Superior temporal gyrus (tissue), 1 donor: Measurements from ENCODE around the gene KLF15.
"Not testable (repeated sequence)": the region's sequence is repeated elsewhere in the genome, so short reads cannot be mapped to it uniquely, and the experiment has no call there.

Experiments used
- DNase-seq: peaks from one replicate; pipeline ENCODE4 v3.0.0-alpha.2; 2016; ENCODE audit errors: extremely low spot score

KLF15 gene

DNA sequence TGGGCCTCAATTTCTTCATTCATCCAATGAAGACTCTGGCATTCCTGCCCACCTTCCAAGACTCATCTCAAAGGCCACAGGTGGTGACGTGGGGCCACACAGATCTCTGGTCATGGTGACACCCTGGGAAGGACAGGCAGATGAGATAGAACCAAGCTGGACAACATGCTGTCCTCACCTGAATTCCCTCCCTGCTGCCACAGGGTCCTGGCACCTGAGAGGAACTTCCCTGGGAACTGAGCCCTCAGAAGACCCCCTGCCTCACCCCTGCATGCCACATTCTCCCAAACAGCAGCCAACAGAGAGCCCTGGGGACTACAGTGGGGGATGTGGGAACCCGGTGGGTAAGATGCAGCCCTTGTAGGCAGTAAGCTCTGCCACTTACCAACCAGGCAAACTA, 10.7 kb downstream of the KLF15 start:
- DNase-seq, result no peak

DNA sequence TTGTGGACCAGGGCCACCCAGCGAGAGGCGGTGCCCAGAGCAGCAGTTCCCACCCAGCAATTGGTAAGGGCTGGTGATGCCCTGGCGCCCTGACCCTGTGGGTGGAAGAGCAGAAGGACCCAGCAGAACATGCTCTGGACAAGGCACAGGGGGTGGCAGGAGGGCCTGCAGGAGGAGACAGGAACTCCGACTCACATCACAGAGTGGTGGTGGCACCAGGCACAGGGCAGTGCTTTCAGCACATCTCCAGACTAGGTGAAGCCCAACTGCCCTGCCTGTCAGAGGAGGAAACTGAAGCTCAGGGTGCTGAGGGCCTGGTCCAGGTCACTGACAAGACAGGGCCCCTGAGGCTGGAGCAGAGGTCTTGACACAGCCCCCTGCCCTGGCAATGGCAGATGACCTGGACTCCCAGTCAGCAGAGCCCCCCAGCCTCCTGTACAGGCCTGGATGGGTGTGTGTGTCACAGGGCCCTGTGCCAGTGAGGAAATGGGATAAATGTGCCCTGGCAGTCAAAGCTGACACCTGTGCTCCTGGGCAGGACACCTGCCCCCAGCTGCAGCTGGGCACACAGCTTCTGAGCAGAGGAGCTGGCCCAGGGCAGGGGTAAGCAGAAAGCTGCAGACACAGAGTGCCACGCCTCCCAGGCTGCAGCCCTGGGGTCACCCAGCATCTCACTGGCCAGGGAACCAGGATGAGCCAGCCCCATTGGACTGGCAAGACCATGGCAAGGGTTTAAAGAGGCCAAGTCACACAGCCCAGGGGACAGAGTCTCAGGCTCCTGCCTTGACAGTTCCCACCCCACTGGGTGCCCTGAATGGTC, 11.4 kb downstream of the KLF15 start:
- DNase-seq, result no peak

- no peak for DNase-seq
Measured at GRCh38 chr3:126345231-126345630, 12.0 kb downstream of the KLF15 start.

GRCh38 chr3:126344380-126345041, 12.7 kb downstream of the KLF15 start:
- DNase-seq, result no peak

- DNase-seq, result no peak
Measured at GRCh38 chr3:126343649-126344035, 13.6 kb downstream of the KLF15 start.

DNA sequence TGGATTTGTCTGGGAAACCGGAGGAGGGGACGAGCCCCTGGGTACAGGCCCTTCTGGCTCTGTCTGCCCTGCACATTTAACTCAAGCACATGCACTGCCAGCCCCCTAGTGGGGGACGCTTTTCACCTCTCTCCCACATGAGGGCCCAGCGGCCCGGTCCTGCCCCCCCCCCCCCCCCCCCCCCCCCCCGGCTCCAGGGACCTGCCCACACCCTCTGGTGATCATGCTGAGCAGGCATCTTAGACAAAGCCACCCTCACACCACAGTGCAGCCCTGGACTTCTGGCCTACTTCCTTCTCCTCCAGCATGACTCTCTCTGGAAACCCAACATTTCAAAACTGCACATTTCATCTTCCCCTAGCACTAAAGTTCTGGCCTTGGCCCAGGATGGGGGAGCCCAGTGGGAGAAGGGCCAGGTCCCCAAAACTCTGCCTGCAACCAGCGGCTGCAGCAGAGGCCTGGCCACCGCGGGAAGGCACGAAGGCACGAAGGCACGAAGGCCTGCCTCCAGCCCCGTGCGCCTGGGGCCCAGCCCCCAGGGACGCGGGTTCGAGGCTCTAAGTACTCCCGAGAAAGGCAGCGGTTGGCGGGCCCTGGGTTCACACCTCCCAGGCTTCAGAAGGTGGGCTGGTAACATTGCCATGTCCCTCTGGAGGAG, 14.1 kb downstream of the KLF15 start:
- no peak for DNase-seq

GRCh38 chr3:126342211-126342610, 15.0 kb downstream of the KLF15 start:
- no peak for DNase-seq

GRCh38 chr3:126341755-126342150, 15.5 kb downstream of the KLF15 start:
- no peak for DNase-seq

DNA sequence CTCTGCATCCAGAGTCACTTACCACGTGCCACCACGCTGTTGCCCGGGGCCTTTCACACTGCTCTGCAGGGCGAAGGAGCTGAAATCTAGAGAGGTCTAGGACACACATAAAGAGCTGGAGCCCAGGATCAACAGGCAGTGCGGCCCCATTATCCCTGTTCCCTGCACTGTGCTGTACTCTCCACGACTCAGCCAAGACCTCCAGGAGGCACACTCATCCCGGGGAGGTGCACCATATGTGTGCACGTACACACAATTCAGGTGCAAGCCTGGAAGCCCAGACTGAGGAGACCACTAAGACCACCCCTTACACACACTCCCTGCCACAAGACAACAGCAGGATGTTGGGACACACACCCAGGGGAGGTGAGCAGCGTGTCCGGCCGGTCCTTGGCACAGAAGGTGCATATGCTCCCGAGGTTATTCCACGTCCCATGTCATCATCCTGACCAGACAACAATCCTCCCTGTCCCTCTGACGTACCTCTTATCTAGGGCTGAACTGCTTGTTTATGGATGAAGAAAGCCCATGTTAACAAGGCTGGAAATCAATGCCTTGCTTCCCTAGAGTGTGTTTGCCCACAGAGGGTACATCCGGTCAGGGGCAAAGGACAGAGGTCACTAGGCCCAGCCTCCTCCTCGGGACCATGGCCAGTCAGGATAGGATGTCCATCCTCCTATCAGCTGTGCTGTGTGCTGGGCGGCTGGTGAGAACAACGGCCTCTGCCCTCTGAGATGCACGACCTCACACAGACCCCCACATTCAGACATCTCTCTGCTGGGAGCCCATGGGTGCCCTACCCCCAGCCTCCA, 16.1 kb downstream of the KLF15 start:
- no peak for DNase-seq

DNA sequence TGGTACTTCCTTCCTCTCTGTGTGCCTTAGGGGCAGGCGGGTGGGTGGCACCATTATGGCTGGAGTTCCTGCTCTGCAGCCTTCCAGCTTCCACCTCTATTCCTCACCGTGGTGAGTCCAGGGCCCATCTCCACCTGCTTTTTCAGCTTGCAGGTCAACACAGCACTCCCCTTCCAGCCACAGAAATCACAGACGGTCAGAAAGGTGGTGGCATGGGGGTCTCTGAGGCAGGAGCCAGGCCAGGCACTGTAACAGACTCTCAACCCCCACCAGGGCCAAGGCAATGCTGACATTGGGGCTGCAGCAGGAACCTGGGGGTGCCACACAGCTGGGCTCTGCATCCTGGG, 16.6 kb downstream of the KLF15 start:
- DNase-seq, result no peak

GRCh38 chr3:126340081-126340511, 17.1 kb downstream of the KLF15 start:
- DNase-seq, result no peak

GRCh38 chr3:126339466-126339865, 17.7 kb downstream of the KLF15 start:
- DNase-seq, result no peak

DNA sequence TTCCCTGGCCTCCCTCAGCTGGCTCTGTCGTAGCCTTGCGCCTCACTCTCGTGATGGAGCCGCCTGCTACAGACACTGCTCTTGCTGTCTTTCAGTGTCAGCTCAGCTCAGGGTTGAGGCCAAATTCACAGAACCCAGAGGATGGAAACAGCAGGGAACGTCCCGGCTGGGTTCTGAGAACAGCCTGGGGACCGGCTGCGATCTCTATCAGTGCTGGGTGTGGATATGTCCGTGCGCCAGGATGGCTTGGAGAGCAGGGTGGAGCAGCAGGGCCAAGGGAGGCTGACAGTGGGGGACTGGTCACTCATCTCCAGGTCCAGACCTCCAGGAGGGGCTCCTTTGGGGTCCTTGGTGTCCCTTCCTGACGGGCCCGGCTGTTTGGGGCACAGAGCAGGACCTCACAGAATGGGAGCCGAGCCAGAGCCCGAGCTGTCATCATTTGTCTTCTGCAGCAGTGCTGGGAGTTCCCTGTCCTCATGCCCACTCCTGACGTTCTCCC, 18.4 kb downstream of the KLF15 start:
- DNase-seq, result no peak

DNA sequence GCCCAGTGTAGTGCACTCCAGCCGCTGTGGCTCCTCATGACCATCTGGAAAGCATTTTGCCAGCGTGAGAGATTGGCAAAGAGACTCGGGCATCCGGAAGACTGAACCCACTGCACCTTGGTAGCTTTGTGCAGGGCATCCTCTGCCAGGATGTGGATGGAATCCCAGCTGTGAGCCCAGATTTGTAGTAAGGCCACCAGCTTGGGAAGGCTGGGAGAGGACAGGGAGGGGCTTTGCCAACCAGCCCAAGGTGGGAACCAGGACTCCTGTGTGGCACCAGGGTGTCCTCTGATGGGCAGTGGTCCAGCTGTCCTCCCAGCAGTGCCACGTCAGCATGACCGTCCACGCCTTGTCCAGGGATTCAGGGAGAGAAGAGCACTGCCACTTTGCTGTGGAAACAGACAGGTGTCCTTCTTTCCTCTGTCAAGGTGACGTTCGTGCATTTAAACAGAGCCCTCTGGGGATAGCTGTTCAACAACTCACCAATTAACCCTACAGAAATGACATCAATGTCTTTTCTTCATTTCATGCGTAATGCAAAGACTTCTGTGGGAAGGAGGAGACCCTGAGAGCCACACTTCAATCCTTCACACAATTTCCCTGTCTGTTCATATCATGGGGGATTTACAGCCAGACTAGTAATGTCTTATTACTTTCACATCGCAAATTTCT, 19.1 kb downstream of the KLF15 start:
- DNase-seq, result no peak

GRCh38 chr3:126331812-126332336, 25.3 kb downstream of the KLF15 start:
- DNase-seq, result not testable (repeated sequence)

DNA sequence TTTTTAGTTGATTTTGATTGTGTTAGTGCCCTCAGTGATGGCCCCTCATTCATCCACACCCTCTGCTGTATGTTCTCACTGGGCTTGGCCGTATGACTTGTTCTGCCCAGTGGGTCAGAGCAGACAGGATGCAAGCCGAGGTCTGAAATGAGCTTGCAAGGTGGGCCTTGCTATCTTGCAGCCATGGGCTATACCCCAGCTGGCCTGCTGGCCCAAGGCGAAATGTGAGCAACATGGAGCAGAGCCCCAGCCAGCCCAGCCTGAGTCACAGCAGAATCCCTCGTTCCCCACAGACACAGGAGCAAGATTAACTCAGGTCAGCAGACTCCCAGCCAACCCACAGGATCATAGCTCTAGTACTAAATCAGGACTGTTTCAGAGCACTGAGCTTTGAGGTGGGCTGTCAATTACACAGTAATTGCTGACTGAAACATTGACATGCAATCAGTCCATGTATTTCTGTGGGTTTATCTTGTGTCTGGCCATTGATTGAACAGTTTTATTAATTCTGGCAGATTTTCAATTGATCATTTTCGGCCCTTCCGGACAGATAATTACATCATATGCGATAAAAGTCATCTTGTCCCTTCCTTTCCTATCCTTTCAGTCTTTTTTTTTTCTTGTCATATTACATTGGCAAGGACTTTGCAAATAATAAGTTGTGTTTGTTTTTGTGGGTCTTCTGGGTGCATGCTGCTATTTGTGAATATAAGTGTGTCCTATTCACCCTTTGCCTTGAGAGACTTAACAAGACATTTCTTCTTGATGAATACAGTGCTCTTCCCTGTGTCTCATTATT, 27.1 kb downstream of the KLF15 start:
- no peak for DNase-seq

GRCh38 chr3:126326629-126327028, 30.6 kb downstream of the KLF15 start:
- no peak for DNase-seq

- DNase-seq, result no peak
Measured at GRCh38 chr3:126322181-126322967, 34.8 kb downstream of the KLF15 start.

DNA sequence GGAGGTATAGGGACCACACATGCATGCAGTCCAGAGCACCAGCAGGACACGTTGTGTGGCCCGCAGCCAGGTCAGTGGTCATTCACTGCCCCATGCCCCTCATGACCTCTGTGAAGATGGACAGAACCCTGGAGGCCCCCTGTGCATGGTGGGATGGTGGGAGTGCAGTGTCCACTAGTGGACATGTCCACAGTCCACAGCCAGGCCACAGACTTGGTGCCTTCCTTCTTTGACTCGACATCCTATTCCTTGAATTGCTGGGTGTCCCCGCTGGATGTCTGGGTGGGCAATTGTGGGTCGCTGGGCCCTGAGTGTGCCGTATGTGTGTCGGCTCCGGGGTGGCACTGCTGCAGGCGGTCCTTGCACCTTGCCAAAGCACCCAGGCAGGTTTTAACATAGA, 35.7 kb downstream of the KLF15 start:
- DNase-seq, result no peak
